H4 (cell line): ENCODE data around the gene STARD10. TPM values are rescaled to one million over a fixed set of nuclear protein-coding genes. Genes with fewer than 3 reads are reported as not detected.
"Not testable (repeated sequence)": the region's sequence is repeated elsewhere in the genome, so short reads cannot be mapped to it uniquely, and the experiment has no call there.

ENCODE experiments used
- DNase-seq: peaks from one replicate; pipeline ENCODE4 v3.0.0-alpha.2; 2015; ENCODE audit warnings: low spot score
- total RNA-seq: library from RNA; depleted of rRNA; stranded (reverse); fragments of >200 nt; shearing (Covaris generic); gene quantifications from 2 replicates; pipeline ENCODE4 v1.2.3, GENCODE V29; 2014; rRNA removed

Gene STARD10
- 23.2 and 25.1 TPM in 2 replicates for total RNA-seq

- DNase-seq, result peak; percentile 89
These were observed at the start of gene STARD10 for GRCh38 chr11:72793425-72794367. TSS of gene STARD10 (minus strand) at chr11:72794047. CDS start at chr11:72781181, 12,866 bp downstream.

DNA sequence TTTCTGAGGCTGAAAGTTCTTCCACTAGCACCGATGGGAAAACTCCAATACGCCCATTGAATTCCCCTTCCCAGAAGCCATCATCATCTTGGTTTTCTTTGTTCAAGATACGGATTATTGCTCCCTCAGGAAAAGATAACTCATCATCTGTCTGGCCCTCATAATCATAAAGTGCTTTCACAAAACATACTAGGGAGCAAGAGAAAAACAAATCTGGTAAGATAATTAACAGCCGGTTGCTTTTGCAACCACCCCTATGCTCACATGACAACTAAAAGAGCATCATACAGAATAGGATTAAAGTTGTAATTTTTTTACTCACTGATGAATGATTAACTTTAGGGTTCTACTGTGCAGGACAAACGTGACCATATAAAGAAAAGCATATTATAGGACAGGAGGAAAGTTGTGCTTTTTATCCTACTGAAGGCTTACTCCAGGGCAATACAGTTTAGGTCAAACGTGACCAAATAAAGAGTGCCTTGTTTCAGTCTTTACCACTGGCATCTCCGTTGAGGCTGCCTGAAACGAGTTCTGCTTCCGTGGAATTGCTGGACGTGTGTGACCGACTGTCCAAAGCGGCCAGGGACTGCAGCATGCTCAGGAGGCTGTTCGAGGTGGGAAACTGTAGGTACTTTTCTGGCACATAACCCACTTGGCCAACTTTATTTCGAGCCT, 48.9 kb upstream of the STARD10 start:
- DNase-seq, result no peak

DNA sequence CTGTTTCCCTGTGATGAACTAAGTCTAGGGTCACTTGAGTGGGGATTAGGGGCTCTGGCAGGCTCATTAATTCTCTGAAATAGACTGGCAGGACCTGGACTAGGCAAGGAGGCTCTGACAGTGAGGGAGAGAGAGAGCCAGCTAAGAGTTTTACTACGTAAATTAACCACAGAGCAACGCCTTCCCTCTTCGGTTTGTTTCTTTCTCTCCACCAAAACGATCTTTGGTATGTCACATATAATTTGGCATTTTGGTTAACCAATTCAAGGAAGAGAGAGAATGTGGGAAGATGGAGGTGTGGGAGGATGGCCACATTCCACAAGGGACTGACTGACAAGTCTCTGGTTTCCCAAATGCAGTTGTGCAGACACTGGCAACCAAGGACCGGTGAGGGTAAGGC, 48.3 kb upstream of the STARD10 start:
- DNase-seq, result no peak

- DNase-seq, result no peak
These were observed 47.5 kb upstream of the STARD10 start for GRCh38 chr11:72841397-72841796.

DNA sequence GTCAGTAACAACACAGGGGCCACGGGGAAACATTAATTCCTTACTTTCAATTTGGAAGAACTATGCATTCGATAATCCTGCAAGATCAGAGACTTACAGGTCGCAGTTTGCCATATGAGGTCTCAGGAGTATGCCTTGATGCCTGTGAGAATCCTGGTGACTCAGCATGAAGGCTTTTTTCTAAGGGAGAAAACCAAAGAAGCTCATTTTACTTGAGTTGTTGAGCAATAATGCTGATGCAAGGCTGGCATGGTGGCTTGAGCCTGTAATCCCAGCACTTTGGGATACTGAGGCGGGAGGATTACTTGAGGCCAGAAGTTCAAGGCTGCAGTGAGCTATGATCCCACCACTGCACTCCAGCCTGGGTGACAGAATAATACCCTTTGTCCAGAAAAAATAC, 46.9 kb upstream of the STARD10 start:
- peak; percentile 71 for DNase-seq

- no peak for DNase-seq
These were observed 45.0 kb upstream of the STARD10 start for GRCh38 chr11:72838691-72839305.

GRCh38 chr11:72836111-72836510, 42.3 kb upstream of the STARD10 start:
- no peak for DNase-seq

DNA sequence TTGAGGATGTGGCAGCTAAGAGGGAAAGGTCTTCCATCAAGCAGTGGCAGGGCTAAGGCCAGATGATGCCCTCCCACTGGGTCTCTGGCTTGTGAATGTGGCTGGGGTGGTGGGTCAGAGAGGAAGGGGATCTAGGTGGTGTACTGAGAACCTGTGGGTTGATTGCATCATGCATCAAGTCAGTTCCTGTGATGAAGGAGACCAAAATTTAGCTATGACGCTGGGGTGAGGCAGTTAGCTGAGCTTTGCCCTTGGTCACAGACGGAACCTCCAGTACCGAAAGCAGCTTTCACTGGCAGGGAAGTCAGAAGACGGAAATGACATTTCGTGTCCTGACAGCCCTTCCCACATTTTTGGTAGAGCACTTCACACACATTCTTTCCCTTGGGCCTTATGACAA, 41.1 kb upstream of the STARD10 start:
- no peak for DNase-seq

GRCh38 chr11:72833811-72834493, 40.1 kb upstream of the STARD10 start:
- no peak for DNase-seq

DNA sequence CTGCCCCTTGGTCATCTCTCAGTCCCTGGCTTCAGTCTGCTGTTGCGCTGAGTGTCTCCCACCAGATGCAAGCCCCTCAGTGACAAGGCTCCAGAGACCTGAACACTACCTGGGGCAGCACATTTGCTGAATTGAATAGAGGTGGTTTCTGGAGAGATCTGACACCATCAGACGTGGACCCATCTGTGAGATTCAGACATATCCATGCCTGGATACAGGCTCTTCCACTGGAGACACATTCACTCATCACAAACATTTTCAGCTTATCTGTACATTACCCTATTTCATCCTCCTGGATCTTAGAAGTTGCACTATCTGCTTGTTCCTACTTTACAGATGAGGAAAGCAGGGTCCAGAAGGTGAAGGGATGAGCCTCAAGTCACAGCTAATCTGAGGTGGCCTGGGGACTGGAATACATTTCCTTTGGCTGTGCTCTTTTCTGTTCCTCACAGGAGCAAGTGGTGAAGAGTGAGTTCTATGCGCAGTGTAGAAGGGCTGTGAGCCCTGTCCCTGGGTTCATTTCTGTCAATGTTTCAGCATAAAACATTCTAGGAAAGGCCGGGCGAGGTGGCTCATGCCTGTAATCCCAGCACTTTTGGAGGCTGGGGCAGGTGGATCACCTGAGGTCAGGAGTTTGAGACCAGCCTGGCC, 39.4 kb upstream of the STARD10 start:
- DNase-seq, result no peak

GRCh38 chr11:72832301-72833082, 38.6 kb upstream of the STARD10 start:
- no peak for DNase-seq

- DNase-seq, result peak; percentile 76
These were observed 37.9 kb upstream of the STARD10 start for GRCh38 chr11:72831521-72832300.

- no peak for DNase-seq
These were observed 36.2 kb upstream of the STARD10 start for GRCh38 chr11:72829884-72830533.

GRCh38 chr11:72829178-72829577, 35.3 kb upstream of the STARD10 start:
- no peak for DNase-seq

GRCh38 chr11:72828692-72829101, 34.9 kb upstream of the STARD10 start:
- DNase-seq, result no peak

- DNase-seq, result no peak
These were observed 34.3 kb upstream of the STARD10 start for GRCh38 chr11:72828081-72828567.

DNA sequence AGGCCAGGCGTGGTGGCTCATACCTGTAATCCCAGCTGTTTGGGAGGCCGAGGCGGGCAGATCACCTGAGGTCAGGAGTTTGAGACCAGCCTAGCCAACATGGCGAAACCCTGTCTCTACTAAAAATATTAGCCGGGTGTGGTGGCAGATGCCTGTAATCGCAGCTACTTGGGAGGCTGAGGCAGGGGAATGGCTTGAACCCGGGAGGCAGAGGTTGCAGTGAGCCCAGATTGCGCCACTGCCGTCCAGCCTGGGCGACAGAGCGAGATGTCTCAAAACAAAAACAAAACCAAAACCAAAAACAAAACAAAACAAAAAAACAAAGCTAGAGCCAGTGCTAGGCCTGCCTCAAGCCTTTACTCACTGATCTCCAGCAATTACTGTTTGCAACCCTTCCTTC, 33.8 kb upstream of the STARD10 start:
- DNase-seq, result not testable (repeated sequence)

- DNase-seq, result no peak
These were observed 33.2 kb upstream of the STARD10 start for GRCh38 chr11:72826942-72827480.
